WERI-Rb-1 (cell line): ENCODE results near the gene ESRRA.
A peak's percentile ranks its signal among the peaks of the same experiment; 100 is the strongest.

ENCODE experiments used
- DNase-seq: peaks from one replicate; pipeline ENCODE4 v3.0.0-alpha.2; 2020
- H3K27ac ChIP-seq: fragments of 250-450 bp; sonication (Bioruptor Pico); 2 replicates; pipeline ENCODE4 v1.5.1; 2020; ENCODE audit warnings: mild to moderate bottlenecking, moderate library complexity
- H3K27me3 ChIP-seq: fragments of 250-450 bp; sonication (Bioruptor Pico); 2 replicates; pipeline ENCODE4 v1.5.1; 2021; ENCODE audit warnings: mild to moderate bottlenecking, low read depth, moderate library complexity; ENCODE audit not compliant: insufficient read depth, severe bottlenecking
- H3K36me3 ChIP-seq: fragments of 250-450 bp; sonication (Bioruptor Pico); 2 replicates; pipeline ENCODE4 v1.5.1; 2020; ENCODE audit warnings: mild to moderate bottlenecking, moderate library complexity
- H3K4me3 ChIP-seq: 2 replicates; pipeline ENCODE4 v1.5.1; 2011; ENCODE audit warnings: low read depth, mild to moderate bottlenecking, control low read depth, low read length
- H3K9me3 ChIP-seq: fragments of 250-450 bp; sonication (Bioruptor Pico); 2 replicates; pipeline ENCODE4 v1.5.1; 2021; ENCODE audit warnings: mild to moderate bottlenecking, moderate library complexity; ENCODE audit not compliant: severe bottlenecking
- TF ChIP-seq, protein P1 (sequence below): IDR thresholded peaks from 2 replicates; pipeline ENCODE4 v1.5.1; 2011; ENCODE audit warnings: low read depth, mild to moderate bottlenecking, control low read depth, inconsistent platforms, low read length

Gene ESRRA

DNA sequence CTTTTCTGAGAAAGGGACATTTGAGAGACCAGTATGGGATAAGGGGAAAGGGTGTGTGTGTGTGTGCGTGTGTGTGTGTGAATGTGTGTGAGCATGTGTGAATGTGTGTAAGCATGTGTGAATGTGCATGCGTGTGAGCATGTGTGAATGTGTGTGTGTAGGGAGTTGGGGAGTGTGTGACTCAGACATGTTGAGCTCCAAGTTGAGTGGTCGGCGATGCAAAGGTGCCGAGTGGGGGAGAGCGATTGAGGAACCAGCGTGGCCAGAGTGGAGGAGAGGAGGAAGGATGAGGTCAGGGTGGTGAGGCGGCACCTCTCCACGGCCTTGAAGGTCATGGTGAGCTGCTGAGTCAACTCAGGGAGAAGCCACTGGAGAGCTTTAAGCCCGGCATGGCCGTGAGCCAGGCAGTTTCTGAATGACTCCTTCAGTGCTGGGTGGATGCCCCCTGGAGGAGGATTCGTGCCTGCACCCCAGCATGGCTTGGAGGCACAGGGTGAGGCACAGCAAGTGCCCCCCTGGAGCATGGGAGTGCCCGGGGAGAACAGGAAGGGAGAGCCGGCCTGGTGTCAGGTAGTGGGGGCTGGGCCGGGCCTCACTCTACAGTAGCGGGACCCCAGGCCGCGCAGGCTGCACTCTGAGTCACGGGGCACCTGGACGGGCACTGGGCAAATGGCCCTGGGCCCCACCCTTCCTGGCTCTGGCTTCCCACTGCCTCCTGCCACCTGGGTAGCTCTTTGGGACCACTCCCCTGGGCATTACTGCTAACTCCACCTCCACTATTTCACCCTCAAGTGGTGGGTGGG is 26.4 kb downstream of the ESRRA start:
- Histone ChIP-seq H3K27me3 (no peaks in the 10 kb centered on the region), H3K27ac (no peak overlapping the region), H3K9me3 (no peaks in the 10 kb centered on the region), H3K36me3 (no peaks in the 10 kb centered on the region), H3K4me3 (no peak overlapping the region)
- DNase-seq: peak; percentile 80
- TF ChIP-seq, protein P1, sequence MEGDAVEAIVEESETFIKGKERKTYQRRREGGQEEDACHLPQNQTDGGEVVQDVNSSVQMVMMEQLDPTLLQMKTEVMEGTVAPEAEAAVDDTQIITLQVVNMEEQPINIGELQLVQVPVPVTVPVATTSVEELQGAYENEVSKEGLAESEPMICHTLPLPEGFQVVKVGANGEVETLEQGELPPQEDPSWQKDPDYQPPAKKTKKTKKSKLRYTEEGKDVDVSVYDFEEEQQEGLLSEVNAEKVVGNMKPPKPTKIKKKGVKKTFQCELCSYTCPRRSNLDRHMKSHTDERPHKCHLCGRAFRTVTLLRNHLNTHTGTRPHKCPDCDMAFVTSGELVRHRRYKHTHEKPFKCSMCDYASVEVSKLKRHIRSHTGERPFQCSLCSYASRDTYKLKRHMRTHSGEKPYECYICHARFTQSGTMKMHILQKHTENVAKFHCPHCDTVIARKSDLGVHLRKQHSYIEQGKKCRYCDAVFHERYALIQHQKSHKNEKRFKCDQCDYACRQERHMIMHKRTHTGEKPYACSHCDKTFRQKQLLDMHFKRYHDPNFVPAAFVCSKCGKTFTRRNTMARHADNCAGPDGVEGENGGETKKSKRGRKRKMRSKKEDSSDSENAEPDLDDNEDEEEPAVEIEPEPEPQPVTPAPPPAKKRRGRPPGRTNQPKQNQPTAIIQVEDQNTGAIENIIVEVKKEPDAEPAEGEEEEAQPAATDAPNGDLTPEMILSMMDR: peak; percentile 77

DNA sequence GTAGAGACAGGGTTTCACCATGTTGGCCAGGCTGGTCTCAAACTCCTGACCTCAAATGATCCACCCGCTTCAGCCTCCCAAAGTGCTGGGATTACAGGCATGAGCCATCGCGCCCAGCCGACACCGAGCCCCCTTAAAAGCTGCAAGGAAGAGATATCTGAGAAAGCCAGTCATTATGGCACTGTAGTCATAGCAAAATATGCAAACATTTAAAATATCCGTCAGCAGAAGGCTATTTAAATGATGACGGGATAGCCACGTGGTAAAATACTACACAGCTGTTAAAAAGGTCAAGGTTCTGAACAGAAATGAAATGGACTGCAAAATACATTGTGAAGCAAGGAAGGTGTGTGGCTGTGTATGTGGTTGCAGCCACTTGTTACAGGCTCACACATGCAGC is 28.2 kb downstream of the ESRRA start:
- no peak overlapping the region for H3K27ac ChIP-seq
- no peaks in the 10 kb centered on the region for H3K27me3 ChIP-seq
- H3K4me3 ChIP-seq: no peak overlapping the region
- TF ChIP-seq, protein P1: no peak
- no peaks in the 10 kb centered on the region for H3K36me3 ChIP-seq
- H3K9me3 ChIP-seq: no peaks in the 10 kb centered on the region
- no peak for DNase-seq

DNA sequence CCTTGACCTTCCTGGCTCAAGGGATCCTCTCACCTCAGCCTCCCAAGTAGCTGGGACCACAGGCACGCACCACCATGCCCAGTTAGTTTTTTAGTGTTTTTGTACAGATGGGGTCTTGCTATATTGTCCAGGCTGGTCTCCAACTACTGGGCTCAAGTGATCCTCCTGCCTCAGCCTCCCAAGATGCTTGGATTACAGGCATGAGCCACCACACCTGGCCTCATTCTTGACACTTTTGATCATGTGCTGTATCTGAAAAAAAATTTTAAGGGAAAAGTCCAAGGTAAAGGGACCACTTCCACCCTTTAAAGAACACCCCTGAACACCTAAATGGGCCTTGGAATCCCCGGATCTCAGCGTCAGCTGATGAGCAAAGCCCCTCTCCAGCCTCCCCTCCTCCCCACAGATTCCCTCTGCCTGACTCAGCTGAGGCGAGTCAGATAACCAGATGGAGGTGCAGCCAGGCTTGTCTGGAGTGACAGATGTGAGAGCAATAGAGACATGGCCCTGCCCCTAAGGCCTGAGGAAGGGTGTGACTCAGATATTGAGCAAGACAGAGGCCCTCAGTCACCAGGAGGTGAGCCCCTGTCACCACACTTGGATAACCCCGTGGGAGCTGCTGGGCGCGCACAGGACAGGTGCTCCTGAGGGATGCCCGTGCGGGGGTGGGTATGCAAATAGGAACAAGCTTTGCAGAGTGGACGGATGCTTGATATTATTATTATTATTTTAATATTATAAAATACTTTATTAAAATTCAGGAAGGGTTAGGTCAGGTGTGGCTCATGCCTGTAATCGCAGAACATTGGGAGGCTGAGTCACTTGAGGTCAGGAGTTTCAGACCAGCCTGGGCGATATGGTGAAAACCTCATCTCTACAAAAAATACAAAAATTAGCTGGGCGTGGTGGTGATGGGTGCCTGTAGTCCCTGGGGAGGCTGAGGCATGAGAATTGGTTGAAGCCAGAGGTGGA is 29.7 kb downstream of the ESRRA start:
- H3K27ac ChIP-seq: peak overlapping the region; percentile 40

DNA sequence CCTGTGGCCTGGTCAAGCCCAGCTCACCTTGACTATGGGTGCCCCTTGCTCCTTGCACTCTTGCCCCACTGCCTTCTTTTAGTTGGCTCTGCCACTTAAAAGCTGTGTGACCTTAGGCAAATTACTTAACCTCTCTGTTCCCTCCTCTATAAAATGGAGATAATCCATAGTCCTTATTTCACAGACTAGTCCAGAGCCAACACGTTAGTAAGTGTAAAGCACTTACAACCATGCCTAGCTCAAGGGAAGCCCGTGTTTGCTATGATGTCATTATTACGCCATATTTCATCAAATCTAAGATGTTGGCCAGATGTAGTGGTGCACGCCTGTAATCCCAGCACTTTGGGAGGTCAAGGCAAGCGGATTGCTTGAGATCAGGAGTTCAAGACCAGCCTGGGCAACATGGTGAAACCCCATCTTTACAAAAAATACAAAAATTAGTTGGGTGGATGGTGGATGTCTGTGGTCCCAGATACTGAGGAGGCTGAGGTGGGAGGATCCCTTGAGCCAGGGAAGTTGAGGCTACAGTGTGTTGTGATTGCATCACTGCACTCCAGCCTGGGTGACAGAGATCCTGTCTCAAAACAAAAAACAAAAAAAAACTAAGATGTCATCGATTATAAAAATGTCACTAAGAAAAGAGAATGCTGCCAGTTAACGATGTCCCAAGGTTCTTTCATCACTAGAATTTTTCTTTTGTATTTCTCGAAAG is 32.4 kb downstream of the ESRRA start:
- Histone ChIP-seq H3K4me3 (no peak overlapping the region), H3K36me3 (no peaks in the 10 kb centered on the region), H3K9me3 (no peaks in the 10 kb centered on the region), H3K27me3 (no peaks in the 10 kb centered on the region), H3K27ac (no peak overlapping the region)
- TF ChIP-seq, protein P1: no peak
- no peak for DNase-seq

More for the DNA sequence above, 29.7 kb downstream of the ESRRA start:
- Histone ChIP-seq H3K4me3 (no peak overlapping the region), H3K9me3 (no peaks in the 10 kb centered on the region), H3K36me3 (no peaks in the 10 kb centered on the region), H3K27me3 (no peaks in the 10 kb centered on the region)
- peak; percentile 97 for DNase-seq
- TF ChIP-seq, protein P1: no peak

DNA sequence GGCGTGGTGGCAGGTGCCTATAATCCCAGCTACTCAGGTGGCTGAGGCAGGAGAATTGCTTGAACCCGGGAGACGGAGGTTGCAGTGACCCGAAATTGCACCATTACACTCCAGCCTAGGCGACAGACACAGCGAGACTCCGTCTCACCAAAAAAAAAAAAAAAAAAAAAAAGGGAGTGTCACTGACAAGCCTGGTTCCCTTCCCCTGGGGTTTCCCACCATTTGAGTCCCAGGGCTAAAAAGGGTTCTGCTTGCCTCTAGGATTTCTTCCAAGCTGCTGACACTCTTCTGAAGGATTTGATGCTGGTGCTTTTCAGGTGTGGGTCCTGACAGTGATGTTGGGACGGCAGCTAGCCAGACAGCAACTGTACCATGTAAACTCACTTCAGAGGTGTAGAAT is 33.4 kb downstream of the ESRRA start:
- no peaks in the 10 kb centered on the region for H3K27me3 ChIP-seq
- no peak overlapping the region for H3K4me3 ChIP-seq
- TF ChIP-seq, protein P1: no peak

More for the DNA sequence above, 33.4 kb downstream of the ESRRA start:
- H3K36me3 ChIP-seq: no peaks in the 10 kb centered on the region
- no peak overlapping the region for H3K27ac ChIP-seq
- no peaks in the 10 kb centered on the region for H3K9me3 ChIP-seq
- DNase-seq: no peak
